NOMO-1 treated with dmso at 0.1 percent for 144 hours (cell line): Measurements from ENCODE around the gene SLC6A16.
"Not testable (repeated sequence)": the region's sequence is repeated elsewhere in the genome, so short reads cannot be mapped to it uniquely, and the experiment has no call there.

Experiments used
- DNase-seq: peaks from one replicate; lab custom pipeline; 2025; ENCODE audit not compliant: unreplicated experiment; lab: John Stamatoyannopoulos, UW

SLC6A16 gene

DNA sequence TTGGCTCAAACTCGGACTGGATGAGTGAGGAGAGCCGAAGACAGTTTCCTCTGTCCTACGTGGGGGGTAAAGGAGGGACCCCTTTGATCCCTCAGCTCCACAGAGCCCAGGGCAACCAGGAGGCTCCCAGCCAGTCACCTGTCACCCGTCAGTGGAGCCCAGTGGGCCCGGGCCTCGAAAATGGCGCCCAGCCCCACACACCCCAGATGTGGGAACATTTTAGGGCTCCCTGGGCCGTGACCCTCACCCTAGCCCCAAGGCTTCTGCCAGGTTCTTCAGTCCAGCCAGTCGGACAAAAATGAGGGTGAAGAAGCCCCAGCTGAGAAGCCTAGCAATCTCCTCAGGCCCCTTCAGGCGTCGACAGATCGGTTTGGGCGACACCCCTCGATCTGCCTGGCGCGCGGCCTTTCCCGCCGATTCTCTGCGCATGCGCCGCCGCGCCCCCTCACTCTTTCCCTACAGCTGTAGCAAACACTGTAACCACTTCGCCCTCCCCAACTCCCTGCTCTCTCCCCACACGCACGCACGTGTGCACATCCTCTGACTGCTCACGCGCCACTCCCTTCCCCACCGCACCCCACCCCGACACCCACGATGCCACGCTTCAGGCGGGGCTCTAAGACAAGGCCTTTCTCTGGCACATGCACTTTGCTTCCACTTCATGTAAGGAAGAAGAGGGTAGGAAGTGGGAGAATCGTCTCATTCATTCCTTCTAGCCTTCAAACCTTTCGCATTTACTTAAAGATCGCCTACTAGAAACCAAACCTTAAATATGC, at the start of gene SLC6A16:
Gene SLC6A16 (minus strand): TSS at position 391 of the 776 bp plus-strand sequence. CDS start 13,844 bp downstream, outside the sequence.
- DNase-seq: no peak

DNA sequence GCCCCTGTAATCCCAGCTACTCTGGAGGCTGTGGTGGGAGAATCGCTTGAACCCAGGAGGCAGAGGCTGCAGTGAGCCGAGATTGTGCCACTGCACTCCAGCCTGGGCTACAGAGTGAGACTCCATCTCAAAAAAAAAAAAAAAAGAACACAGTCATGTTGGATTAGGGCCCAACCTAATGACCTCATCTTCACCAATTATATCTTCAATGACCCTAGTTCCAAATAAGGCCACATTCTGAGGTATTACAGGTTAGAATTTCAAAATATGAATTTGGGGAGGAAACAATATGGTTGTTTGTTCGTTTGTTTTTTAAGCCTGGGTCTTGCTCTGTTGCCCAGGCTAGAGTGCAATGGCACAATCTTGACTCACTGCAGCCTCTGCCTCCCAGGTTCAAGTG, 48.2 kb upstream of the SLC6A16 start:
- not testable (repeated sequence) for DNase-seq

DNA sequence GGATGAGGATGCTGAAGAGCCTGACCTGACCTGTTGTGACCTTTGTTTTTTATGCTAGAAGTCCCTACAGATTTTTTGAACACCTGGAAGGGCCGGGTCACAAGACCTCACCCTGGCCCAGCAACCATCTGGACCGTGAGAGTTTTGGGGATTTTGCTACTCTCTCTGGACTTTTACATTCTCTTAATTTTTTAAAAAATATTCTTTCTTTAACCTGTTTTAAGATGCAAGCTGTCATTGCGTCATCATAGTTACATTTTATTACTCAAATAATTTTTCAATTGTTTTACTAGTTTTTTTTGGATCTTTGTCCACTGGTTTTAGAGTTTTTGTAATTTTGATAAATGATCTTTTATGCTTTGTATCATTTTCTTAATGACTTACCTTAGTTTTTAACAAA, 46.2 kb upstream of the SLC6A16 start:
- DNase-seq: no peak

DNA sequence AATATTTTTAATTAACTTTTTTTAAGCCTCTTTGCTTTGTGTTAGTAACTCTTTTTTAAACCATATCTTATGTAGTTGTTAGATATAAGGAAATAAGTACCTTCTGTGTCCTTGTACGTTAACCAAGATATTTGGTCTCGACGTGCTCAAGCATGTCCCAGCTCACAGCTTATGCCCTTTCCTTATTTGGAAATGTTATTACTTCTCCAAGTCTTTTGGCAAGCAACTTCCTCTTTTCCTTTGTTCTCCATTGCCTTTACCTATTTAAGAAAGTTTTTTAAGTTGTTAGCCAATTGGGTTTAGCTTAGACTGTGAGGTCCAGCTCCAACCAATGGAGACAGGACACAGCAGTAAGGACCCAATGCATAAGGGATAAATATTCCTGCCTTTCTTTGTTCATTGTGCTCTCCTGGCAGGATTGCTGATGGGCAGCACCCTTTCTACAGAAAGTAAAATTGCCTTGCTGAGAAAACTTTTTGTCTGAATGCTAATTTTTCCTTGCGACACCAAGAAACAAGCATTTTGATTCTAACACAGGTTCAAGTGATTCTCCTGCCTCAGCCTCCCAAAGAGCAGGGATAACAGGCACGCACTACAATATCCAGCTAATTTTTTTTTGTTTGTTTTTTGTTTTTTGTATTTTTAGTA, 43.8 kb upstream of the SLC6A16 start:
- no peak for DNase-seq

DNA sequence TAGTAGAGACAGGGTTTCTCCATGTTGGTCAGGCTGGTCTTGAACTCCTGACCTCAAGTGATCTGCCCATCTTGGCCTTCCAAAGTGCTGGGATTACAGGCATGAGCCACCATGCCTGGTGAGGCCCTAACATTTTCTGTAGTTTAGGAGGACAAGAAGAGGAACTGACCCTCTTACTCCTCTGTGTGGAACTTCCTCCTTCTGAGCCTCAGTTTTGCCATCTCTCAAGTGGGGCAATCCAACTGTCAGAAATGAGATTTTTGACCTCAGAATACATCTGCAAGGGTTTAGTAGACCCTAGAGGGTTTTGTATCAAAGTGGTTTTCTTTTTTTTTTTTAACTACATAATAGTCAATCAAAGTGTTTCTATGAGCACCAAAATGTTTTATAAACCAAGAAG, 41.1 kb upstream of the SLC6A16 start:
- DNase-seq: no peak

DNA sequence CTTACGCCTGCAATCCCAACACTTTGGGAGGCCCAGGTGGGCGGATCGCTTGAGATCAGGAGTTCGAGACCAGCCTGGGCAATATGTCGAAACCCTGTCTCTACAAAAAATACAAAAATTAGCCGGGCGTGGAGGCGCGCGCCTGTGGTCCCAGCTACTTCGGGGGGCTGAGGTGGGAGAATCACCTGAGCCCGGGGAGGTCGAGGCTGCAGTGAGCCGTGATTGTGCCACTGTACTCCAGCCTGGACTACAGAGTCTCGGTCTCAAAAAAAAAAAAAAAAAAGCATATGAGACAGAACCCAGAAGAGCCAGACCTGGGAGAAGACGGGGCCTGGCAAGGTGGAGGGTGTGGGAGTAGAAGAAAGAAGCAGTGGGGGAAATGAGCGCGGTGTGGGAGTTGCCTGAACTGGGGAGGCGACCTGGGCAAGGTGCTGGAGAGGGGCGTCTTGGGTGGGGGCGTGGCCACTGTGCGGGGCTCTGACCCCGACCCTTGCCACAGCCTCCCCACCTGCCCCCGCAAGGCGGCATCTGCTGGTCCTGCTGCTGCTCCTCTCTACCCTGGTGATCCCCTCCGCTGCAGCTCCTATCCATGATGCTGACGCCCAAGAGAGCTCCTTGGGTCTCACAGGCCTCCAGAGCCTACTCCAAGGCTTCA, 39.2 kb upstream of the SLC6A16 start:
- DNase-seq: no peak

DNA sequence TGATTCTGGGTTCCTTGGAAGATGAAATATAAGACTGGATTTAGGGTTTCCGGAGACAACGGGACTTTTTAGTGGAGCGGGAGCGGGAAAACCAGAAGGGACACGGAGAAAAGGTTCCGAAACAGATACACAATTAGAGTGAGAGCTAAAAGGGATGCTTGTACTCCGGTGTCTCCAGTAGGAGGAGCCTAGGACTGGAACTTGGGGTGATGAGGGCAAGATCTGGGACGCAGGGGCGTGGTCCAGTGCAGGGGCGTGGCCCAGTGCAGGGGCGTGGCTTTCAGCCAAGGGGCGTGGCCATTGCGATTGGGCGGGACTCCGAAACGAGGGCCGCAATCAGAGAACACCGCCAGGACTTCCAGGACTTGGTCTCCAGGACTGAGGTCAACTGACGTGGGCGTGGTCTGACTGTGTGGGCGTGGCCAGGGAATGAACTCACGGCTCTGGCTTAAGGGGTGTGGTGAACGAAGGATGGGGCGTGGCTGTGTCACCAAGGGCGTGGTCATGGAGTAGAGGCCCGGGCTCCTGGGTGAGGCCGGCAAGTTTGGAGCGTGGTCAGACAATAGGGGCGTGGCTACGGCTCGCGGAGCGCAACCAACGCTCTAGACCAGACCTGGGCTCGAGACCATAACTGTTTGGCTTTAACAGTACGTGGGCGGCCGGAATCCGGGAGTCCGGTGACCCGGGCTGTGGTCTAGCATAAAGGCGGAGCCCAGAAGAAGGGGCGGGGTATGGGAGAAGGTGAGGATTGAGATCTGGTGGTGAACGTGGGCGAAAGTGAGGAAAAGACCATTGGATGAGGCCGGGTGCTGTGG, 38.5 kb upstream of the SLC6A16 start, which contains the start of gene DKKL1:
Gene DKKL1 (plus strand): TSS at position 610 of the 815 bp plus-strand sequence. CDS start 122 bp downstream, at position 732.
- peak; percentile 90 for DNase-seq

DNA sequence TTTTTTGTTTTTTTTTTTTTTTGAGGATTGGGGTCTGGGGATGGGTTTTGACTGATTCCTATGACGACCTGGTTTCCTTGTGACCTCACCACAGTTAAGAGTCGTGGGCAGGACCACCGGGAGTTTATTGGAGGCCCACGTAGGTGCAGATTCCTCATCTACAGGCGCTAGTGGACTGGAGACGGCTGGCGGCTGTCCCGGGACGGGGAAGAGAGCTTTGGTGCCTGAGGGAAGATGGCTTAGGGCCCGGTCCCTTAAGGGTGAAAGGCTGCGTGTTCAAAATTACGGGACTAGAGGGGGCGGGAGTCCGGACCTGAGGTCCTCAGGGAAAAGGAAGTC, 37.9 kb upstream of the SLC6A16 start:
- DNase-seq: no peak

DNA sequence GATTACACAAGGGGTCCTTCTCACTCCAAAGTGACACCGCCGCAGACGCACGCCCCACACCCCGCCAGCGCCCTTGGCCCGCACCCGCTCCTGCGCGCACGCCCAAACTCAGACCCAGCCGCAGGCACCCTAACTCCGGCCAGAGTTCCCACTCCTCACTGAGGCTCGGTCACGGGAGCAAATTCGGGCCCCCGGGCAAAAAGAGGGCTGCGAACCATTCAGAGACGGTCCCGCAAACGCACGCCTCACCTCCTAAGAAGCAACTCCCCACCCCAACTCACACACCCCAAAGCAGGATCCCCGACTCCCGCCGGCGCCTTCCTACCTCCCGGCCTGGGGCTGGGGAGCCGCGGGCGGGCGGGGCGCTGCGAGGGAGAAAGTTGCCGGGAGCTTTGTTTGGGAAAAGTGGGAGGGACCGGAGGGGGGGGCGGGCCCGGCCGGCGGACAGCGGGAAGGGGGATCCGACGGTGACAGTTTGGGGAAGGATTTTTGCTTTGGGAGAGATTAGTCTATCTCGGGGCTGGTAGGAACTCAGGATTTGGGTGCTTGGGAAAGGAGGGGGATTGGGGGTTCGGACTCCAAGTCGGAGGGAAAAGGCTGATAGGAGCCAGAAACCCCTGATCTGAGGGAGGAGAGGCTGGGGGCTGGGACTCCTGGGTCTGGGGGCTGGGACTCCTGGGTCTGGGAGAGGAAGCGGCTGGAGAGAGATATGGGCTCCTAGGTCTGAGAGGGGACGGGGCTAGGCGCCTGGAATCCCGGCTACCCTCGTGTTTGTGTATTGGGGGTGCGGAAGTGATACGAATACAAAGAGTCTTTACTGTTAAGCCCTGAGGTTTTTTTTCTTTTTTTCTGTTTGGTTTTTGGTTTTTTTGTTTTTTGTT, 37.3 kb upstream of the SLC6A16 start, which contains the start of gene TEAD2:
Gene TEAD2 (minus strand): TSS at position 369 of the 881 bp plus-strand sequence. CDS start 2,341 bp downstream, outside the sequence.
- no peak for DNase-seq

DNA sequence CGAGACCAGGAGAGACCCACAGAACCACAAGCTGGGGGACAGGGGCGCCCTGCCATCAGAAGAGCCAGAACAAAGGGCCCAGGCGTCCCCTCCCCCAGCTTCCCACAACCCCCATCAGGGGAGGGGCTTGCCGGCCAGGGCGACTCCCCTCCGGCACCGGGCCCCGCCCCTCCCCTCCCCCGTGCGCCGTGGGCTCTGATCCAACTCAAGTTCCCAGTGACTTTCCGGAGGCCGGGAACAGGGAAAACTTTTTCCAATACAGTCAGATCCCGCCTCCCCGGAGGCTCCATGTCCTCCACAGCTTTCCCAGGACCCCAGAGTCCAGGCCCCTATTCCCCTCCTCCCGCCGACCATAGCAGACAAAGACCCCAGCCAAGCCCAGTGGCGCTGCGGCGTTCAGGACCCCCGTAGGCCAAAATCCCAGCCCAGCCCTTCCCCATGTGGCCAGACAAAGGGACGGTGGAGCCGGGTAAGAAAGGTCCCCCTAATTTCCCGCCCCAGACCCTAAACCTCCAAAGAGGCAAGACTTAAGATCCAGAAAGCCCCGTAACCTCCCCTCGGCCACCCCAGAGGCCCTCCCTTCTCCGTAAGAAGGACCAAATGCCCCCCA, 36.6 kb upstream of the SLC6A16 start:
- no peak for DNase-seq

DNA sequence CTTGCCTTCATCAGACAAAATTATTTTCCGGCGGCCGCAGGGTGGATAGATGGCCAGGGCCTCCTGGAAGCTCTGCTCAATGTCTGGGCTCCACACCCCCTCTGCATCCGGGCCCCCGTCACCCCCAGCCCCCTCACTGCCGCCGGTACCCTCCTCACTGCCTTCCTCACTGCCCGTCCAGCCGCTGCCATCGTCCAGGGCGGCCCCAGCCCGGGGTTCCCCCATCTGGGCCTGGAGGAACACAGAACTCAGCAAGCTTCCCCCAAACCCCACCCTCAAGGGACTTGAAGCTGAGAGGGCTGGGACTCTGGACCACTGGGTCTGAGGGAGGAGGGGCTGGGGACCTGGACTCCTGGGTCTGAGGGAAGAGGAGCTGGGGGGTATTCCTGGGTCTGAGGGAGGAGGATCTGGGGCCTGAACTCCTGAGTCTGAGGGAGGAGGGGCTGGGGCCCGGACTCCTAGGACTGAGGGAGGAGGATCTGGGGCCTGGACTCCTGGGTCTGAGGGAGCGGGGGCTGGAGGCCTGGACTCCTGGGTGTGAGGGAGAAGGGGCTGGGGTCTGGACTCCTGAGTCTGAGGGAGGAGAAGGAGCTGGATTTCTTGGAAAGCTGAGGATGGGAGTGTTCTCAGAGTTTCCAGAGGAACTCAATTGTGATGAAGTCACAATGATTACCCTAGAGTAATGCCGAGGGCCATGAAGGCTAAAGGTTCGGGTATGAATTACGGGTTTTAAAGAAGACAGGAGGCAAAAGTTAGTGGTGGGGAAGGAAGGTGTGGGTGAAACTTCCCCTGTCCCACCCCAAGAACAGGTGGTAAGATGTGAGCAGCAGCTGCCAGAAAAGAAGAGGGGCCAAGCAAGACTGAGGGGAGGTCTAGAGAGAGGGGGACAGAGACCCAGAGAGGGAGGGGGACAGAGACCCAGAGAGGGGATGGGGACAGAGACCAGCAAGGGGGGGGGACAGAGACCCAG, 35.1 kb upstream of the SLC6A16 start:
- no peak for DNase-seq

DNA sequence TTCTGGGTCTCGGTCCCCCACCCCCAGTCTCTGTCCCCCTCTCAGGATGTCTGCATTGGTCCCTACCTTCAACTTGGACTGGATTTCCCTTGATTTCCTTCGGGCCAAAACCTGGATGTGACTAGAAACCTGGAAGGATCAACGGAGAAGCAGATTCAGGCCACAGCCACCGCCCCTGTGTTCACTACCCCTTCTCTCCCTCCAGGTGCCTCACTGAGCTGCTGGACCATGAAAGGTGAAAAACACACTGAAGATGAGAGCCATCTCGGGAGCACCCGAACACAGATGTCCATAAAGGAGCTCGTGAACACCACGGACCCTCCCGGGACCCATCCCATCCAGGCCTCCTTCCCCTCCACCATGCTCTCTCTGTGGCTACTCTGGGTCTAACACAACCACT, 32.2 kb upstream of the SLC6A16 start:
- no peak for DNase-seq

DNA sequence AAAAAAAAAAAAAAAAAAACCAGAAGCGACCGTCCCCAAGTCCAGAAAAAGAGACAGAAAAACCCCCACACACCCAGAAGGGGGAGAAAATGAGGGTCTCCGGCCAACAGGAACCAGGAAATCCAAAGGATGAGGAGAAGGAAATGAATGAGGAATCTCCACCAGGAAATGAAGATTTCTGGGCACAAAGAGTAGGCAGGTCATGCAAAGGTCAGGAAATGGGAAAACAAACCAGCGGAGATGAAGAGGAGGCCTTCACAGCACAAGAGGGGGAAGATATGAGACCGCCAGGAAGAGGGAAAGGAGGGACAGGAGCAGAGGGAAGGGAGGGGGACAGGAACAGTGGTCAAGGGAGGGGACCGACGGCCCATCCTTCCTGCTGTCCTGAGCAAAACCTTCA, 31.4 kb upstream of the SLC6A16 start:
- DNase-seq: no peak

DNA sequence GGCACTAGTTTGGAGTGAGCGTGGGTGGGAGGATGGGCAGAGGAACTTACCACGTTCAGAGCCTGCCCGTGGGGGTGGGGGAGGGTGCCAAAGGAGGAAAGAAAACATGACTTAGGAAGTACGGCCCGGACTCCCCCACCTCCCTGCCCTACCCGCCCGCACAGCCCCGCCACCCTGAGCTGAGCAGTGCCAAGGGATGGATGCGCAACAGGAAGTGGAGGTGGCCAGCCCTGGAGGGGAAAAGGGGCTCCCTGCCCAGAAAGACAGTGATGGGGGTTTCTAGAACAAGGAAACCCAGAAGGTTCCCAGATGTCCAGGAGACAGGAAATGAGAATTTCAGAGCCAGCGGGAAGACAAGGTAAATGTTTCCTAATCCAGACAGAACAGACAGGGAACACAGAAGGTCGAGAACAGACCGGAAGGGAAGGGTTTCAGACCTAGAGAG, 30.9 kb upstream of the SLC6A16 start:
- no peak for DNase-seq

DNA sequence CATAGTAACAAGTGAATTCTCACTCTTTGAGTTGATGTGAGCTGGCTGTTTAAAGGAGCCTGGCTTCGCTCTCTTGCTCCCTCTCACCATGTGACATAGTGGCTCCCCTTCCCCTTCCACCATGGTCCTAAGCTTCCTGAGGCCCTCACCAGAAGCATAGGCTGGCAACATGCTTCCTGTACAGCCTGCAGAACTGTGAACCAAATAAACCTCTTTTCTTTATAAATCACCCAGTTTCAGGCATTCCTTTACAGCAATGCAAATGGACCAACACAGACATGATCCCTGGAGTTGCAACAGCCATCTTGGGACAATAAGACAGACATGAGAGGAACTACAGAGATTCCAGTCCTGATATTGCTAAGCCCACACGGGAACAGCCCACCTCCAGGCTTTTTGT, 24.6 kb upstream of the SLC6A16 start:
- no peak for DNase-seq

DNA sequence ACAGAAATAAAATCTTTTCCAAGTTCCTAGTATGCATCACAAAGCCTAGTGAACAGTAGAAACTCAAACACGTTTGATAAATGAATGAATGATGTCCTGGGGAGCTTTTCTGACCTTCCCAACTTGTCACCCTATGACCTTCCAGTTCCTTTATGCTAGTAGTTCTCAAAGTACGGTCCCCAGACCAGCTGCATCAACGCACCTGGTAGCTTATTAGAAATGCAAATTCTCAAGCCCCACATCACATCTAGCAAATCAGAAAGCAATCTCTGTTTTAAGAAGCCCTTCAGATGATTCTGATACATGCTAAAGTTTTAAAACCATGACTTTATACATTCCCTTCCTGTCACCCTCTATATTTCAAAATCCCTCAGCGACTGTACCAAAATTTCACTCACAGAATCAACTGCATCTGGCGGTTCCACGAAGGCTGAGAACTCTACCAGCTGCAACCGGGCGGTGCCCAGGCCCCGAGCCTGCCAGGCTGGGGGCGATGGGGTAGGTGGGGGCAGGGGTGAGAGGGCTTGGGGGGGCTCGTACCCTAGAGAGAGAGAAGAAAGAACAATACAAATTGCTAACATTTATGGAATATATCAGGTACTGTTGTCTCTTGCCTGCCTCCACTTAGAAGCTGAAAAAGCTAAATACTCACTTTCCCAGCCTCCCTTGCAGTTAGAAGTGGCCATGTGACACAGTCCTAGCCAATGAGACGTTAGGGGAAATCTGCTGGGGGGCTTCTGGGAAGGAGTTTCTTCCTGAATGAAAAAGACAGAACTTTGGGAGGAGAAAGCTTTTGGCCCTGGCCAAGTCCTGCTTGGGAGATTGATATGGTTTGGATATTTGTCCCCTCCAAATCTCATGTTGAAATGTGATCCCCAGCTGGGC, 23.6 kb upstream of the SLC6A16 start:
- no peak for DNase-seq

DNA sequence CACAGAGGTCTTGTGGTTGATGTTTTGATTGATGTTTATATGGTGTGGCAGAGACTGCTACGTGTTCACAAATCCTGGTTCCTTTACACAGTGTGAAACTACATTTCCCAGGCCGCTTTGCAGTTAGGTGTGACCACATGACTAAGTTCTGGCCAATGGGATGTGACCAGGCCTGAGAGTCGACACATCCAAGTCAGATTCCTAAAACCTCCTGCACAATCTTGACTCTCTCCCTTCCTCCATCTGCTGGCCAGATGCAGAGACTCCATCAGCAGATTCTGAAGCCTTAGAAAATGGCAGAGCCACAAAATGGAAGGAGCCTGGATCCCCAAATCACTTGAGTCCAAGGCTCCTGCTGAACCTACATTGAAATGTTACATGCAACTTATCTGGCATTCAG, 22.8 kb upstream of the SLC6A16 start:
- DNase-seq: no peak

DNA sequence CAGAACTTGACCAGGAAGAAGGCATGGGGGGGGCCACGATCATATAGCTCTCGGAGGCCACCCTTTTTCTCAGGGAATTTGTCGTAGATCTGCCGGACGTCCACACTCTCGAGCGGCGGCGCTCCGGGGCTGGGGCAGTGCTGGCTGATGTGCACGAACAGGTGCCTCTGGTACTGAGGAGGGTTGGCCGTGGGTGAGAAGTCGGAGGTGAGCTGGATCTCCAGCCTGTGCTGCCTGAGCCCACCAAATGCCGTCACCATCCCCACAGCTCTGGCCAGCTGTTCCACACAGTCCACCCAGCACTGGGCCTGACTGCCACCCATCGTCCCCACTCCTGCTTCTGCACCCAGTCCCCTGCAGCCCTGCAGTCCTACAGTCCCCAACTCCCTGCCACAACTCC, 22.2 kb upstream of the SLC6A16 start:
- no peak for DNase-seq
